Measurements from ENCODE around the gene TTN. TPM values are rescaled to one million over a fixed set of nuclear protein-coding genes. Genes with fewer than 3 reads are reported as not detected.

TTN gene
- total and polyA plus RNA-seq, 2 experiments from 2014 or later: 12.5 to 15.7 TPM

DNA sequence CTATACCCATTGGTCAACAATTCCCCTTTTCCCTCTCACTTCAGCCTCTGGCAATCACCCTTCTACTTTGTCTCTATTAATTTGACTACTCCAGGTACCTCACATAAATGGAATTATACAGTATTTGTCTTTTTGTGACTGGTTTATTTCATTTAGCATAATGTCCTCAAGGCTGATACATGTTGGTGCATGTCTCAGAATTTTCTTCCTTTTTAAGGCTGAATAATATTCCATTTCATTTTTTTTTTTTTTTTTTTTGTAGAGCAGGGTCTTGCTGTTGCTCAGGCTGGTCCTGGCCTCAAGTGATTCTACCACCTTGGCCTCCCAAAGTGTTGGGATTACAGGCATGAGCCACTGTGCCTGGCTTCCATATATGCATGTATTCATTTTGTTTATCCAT is 330.7 kb downstream of the TTN start (continued):
- TF ChIP-seq, protein P1, sequence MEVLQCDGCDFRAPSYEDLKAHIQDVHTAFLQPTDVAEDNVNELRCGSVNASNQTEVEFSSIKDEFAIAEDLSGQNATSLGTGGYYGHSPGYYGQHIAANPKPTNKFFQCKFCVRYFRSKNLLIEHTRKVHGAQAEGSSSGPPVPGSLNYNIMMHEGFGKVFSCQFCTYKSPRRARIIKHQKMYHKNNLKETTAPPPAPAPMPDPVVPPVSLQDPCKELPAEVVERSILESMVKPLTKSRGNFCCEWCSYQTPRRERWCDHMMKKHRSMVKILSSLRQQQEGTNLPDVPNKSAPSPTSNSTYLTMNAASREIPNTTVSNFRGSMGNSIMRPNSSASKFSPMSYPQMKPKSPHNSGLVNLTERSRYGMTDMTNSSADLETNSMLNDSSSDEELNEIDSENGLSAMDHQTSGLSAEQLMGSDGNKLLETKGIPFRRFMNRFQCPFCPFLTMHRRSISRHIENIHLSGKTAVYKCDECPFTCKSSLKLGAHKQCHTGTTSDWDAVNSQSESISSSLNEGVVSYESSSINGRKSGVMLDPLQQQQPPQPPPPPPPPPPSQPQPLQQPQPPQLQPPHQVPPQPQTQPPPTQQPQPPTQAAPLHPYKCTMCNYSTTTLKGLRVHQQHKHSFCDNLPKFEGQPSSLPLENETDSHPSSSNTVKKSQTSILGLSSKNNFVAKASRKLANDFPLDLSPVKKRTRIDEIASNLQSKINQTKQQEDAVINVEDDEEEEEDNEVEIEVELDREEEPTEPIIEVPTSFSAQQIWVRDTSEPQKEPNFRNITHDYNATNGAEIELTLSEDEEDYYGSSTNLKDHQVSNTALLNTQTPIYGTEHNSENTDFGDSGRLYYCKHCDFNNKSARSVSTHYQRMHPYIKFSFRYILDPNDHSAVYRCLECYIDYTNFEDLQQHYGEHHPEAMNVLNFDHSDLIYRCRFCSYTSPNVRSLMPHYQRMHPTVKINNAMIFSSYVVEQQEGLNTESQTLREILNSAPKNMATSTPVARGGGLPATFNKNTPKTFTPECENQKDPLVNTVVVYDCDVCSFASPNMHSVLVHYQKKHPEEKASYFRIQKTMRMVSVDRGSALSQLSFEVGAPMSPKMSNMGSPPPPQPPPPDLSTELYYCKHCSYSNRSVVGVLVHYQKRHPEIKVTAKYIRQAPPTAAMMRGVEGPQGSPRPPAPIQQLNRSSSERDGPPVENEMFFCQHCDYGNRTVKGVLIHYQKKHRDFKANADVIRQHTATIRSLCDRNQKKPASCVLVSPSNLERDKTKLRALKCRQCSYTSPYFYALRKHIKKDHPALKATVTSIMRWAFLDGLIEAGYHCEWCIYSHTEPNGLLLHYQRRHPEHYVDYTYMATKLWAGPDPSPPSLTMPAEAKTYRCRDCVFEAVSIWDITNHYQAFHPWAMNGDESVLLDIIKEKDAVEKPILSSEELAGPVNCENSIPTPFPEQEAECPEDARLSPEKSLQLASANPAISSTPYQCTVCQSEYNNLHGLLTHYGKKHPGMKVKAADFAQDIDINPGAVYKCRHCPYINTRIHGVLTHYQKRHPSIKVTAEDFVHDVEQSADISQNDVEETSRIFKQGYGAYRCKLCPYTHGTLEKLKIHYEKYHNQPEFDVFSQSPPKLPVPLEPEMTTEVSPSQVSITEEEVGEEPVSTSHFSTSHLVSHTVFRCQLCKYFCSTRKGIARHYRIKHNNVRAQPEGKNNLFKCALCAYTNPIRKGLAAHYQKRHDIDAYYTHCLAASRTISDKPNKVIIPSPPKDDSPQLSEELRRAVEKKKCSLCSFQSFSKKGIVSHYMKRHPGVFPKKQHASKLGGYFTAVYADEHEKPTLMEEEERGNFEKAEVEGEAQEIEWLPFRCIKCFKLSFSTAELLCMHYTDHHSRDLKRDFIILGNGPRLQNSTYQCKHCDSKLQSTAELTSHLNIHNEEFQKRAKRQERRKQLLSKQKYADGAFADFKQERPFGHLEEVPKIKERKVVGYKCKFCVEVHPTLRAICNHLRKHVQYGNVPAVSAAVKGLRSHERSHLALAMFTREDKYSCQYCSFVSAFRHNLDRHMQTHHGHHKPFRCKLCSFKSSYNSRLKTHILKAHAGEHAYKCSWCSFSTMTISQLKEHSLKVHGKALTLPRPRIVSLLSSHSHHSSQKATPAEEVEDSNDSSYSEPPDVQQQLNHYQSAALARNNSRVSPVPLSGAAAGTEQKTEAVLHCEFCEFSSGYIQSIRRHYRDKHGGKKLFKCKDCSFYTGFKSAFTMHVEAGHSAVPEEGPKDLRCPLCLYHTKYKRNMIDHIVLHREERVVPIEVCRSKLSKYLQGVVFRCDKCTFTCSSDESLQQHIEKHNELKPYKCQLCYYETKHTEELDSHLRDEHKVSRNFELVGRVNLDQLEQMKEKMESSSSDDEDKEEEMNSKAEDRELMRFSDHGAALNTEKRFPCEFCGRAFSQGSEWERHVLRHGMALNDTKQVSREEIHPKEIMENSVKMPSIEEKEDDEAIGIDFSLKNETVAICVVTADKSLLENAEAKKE (CRISPR knock-in tag; IDR thresholded peaks at IDR 0.05): no peak
- TF ChIP-seq CREB1 (CRISPR knock-in tag; IDR thresholded peaks at IDR 0.05; ENCODE audit: low read depth): no peak
- TF ChIP-seq ZNF114 (CRISPR knock-in tag; IDR thresholded peaks at IDR 0.05): no peak
- no peak for TF ChIP-seq NANOG (IDR thresholded peaks at IDR 0.05; ENCODE audit: borderline replicate concordance)
- no peak for TF ChIP-seq JUNB (IDR thresholded peaks at IDR 0.05; ENCODE audit: unreplicated experiment)
- TF ChIP-seq ZNF331 (CRISPR knock-in tag; IDR thresholded peaks at IDR 0.05; ENCODE audit: low read depth): no peak

Other genes with a start within 250 kb of the TTN start
- 8.0 and 13.4 TPM in 2 replicates for gene CCDC141, start 242.7 kb upstream of the TTN start, total RNA-seq (2014; rRNA removed; shearing (Covaris generic))
- 8.9 and 11.7 TPM in 2 replicates for gene CCDC141, start 242.7 kb upstream of the TTN start, polyA plus RNA-seq (2016; fragmentation: Nextera tagmentation; extraction: Ambion mirVana)